HG02759 (cell line): ENCODE results near the gene TEX44.

Experiments used
- ATAC-seq: cut with Tn5 transposase; IDR thresholded peaks from one replicate; pipeline ENCODE4 v1.9.1; 2021; ENCODE audit warnings: mild to moderate bottlenecking, moderate library complexity; ENCODE audit not compliant: unreplicated experiment

TEX44 gene

DNA sequence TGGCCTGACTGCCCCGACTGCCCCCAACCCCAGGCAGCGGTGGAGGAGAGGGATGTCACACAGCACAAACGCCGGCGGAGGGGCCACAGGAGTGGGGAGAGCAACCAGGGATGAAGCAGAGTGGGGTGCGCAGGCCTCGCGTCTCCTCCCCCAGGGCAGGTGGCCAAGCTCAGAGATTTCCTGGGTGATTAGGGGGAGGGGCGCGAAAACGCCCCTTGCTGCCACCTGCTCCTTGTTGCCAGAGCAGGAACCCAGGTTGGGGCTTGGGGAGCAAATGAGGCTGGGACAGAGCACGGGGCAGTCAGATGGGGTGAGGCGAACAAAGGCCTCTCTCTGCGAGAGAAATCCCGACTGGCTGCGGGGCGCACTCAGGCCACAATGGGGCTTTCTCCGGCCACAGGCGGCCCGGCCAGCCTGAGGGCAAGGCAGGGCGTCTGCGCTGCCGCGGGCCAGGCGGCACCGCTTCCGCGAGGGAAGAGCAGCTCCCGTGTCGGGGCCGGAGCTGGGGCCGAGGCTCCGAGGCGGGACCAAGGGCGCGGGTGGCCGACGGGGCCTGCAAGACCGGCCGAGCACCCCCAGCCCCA lies 11.5 kb downstream of the TEX44 start:
- ATAC-seq, result peak; percentile 52

DNA sequence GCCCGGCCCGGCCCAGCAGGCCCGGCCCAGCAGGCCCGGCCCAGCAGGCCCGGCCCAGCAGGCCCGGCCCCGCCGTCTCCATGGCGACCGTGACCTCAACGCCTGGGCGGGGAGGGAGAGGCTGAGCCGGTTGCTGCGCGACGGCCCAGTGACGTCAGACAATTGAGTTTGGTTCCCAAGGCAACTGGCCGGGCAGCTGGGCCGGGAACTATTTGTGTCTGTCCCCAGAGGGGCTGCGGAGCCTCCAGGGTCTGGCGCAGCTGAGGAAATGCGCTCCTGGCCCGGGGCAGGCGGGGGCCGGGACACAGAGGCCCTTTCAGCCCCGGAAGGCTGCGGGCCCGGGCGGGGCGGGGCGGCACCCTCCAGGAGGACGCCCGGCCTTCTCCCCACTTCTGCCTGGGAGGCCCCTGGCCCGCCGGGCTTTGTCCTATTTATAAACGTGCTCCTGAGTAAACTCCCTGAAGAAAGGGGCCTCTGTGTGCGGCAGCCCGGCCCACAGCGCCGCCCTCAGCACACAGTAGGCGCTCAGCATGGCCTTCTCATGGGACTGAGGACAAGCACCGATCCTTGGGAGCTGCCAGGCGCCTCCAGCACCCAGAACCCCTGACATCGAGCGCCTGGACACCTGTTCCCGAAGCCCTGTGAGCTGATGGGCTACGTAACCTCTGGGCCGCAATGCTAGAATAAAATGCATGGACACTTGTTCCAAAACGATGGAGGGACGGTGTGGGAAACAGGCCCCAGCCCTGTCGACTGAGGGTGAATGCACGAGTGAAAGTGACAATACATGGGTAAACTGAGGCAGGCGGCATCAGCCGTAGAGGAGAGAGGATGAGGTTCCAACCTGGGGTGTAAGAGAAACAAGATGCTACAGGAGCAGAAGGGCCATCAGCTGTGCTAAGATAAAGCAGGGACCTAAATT lies 12.3 kb downstream of the TEX44 start:
- ATAC-seq, result peak; percentile 86

DNA sequence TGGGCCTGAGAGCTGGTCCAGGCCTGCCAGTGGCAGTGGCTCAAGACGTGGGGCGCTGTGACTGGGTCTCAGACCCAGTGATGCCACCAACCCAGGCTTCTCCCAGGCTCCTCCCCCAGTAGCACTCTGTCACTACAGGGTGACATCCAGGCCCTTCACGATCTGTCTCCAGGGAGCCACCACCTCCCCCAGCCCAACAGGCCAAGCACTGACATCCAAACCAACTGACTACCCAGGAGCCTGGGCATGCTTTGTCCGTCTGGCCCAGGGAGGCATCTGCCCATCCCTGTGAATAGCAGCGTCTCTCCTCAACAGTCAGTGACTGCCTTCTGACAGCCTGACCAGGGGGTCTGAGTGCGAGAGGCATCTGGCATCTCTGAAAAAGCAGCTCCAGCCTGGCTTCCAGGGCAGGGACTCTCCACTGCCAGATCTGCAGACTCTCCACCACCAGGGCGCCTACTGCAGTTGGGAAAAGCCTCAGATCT lies 13.0 kb downstream of the TEX44 start:
- ATAC-seq, result no peak

DNA sequence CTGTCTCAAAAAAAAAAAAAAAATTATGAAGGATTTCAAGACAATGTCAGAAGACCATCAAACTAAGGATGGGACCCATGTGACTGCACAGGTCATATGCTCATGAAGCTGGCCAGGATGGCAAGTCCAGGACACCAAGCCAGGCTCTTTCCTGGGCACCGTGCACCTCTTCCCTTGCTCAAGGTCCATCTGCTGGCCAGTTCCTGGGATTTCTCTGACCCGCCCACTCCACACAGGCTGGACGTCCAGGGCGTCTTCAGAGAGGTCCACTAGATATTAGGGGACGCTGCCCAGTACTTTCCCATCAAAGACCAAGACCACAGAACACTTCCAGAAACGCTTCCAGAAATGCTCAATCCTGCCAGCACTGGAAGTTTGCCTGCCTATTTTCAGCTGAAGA lies 14.3 kb downstream of the TEX44 start:
- no peak for ATAC-seq

DNA sequence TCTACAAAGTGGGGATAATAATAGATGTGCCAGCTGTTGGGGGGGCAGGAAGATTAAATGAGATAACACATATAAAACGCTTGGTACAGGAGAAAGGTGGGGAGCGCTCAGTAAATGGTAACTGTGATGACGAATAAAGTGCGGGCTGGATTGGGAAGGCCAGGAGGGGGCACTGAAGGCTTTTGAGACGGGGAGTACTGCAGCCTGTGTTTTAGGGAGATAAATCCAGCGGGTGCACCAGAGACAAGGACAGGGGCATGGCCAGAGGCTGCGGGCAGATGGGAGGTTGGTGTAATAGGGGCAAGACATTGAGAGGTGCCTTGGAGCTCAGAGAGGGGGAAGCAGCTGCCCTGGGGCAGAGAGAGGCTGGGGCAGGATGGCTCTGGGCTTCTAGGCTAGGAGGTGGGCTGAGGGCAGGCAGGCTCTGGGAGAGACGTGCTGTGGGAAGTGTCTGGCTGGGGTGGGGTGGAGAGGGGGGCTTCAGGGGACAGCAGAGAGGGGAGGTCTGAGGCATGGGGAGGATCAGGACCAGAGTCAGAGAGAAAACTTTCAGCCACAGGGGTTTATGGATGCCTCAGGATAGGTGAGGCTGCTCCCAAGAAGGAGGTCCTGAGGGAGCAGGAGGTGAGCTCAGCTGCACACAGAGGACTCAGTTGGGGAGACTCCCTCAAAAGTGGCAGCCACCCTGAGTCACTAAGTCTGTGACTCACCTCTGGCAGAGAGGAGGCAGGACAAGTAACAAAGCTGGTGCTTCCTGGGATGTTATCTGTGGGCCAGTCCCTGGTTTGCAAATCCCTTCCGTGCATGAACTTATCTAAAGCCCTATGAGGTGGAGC lies 18.8 kb downstream of the TEX44 start:
- ATAC-seq, result no peak

DNA sequence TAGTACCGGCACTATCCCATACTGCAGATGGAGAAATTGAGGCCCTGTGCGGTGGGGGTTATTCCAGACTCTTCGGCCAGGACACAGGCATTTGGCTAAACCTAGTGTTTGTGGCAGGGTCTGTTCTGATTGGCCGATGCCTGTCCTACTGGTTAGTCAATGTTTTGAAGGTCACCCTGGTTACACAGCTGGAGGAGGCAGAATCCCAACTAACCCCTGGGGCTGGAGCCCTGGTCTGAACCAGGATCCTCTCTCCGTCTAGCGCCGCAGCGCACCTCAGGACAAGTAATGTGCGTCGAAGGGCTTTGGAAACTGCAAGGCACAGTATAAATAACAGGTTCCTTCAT lies 19.4 kb downstream of the TEX44 start:
- ATAC-seq, result no peak

DNA sequence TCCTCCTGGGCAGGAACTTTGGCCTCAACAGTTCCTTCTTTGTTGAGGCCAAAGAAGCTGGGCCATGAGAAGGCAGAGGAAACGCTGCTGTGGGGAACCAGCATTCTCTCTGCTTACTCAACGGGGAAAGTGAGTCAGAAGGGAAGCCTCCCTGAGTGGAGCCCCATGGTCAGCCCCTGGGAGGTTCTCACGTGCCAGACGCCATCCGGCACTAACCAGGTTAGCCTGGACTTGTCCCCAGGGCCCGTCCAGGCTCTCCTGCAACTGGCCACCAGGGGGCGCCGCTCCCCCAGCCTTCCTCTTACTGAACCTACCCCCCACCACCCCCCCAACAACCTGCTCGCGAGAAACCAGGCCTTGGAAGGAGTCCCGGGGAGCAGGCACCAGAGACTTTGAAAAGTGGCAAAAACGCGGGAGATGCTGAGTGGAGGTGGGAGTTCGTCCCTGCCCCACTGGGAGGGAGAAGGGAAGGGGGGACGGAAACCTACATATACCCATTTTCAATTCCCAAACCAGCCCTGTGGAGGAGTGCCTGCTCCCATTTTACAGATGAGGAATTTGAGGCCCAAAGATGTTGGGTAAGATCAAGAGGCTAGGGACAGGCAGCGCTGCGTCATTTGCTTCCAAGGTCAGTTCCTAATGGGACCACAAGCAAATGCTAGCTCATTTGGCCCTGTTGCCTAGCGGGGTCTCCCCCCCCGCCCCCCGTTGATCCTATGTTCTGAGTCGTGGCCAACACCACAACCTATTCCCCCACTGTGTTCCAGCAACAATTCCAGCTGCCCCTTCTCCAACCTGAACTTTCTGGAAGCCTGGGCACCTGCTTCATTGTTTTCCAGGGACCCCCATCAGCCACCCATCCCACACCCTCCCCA lies 20.0 kb downstream of the TEX44 start:
- ATAC-seq, result peak; percentile 42

DNA sequence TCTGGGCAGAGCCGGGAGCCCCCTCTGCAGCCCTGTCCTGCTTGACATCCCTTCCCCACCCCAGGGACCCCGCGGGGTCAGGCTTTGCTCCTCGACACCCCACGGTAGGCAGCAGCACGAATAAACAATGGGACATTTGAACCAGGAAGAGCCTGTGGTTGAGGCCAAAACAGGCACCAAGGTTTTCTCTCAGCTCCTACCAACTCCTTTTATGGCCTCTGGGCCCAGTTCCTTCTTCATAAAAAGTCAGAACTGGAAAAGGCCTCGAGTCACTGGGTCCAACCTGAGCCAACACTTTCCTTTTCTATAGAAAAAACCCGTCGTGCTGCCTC lies 20.6 kb downstream of the TEX44 start:
- ATAC-seq, result no peak

DNA sequence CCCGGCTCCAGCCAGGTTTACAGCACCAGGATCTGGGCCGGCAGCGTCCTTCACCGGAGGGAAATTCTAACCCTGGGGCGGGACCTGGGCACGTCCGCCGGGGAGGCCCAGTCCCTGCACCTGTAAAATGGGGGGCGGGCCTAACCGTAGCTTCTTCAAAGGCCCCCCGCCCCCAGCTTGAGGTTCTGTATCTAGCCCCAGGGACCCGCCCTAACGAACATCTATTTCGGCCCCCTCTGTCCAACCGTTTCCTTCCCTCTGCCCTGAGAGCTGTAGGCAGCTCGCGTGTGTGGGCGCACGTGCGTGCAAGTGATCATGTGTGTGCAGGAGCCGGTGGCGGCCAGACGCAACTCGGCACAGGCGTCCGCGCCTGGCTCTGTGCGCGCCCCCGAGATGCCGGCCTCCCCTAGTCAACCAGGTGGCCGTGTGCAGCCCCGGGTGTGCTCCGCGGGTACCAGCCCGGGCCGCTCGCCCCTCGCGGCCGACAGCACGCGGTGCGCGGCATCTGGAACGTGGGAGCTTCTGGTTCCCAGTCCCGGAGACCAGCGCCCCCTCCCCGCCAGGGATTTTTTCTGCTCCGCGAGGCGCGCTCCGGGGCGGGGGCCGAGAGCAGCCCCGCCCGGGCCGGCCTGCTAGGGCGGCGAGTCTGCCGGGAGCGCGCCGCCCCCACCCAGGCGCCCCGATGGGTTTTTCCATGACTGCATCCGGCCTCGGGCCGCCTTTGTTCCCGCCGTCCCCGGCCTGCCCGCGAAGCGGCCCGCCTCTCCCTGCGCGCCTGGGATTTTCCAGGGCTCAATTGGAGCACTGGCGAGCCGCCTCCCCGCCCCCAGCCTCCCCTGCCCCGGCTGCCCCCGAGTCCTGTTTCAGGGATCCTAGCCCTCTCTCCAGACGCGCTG lies 21.2 kb downstream of the TEX44 start:
- peak; percentile 70 for ATAC-seq

DNA sequence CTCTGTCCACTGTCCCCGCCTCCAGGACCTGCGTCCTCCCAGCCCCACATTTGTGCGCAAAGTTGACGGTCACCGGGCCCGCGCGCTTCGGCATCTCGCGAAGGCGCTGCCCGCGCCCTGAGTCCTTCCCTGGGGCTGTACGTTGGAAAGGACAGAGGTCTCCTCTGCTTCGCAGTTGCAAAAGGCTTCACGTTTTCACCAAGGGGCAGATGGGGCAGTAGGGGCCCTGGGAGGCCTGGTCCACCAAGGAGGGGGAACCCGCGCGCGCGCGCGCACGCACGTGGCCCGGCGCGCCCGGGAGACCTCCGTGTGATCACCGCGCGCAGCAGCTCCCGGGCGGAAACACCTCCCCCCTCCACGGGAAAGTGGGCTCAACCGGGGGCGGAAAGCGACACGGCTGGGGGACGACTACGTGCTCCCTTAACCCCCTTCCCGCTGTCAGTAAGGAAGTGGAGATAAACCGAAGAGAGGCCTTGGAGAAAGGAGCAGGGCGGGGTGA lies 21.9 kb downstream of the TEX44 start:
- peak; percentile 2 for ATAC-seq

DNA sequence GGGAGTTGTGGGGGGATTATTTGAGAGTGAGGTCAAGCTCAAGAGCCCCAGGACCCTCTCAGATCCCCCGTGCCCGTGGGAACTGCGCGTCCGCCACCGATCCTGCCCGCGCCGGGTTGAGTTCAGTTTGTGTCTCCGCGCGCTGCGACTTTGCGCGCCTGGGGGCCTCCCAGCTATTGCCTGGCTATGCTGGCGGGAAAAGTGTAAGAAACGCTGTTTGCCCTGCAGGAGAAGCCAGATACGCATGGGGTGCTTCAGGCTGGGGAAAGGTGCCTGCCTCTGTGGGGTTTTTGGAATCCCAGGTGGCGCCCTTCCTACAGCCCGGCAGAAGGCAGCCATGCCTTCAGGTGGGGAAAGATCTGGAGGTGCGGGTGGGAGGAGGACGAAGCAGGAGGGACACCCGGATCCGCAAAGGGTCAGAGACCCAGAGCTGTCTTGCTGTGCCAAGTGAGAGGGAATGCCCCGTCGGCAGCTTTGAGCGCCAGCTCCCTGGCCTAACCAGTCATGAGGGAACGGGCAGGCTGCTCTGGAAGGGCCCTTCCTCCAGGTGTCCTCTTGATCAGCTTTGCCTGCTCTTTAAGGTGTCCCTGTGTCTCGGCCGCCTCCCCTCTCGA lies 22.5 kb downstream of the TEX44 start:
- no peak for ATAC-seq

DNA sequence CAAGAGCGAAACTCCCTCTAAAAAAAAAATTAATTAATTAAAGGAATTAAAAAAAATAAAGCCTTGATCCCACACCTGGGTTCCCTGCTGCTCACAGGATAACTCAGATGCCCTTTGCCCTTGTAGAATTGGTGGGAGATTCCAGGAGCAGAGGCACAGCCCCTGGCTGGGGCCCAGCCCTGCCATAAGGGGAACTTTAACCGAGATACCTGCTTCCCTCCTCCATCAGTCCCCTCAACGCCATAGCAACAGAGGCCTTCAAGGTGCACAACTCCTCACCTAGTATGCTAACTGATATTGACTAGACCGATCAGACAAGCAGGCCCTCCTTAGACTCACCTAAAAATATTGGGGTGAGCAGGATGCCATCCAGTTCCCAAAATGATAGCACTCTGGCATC lies 23.6 kb downstream of the TEX44 start:
- ATAC-seq, result no peak

DNA sequence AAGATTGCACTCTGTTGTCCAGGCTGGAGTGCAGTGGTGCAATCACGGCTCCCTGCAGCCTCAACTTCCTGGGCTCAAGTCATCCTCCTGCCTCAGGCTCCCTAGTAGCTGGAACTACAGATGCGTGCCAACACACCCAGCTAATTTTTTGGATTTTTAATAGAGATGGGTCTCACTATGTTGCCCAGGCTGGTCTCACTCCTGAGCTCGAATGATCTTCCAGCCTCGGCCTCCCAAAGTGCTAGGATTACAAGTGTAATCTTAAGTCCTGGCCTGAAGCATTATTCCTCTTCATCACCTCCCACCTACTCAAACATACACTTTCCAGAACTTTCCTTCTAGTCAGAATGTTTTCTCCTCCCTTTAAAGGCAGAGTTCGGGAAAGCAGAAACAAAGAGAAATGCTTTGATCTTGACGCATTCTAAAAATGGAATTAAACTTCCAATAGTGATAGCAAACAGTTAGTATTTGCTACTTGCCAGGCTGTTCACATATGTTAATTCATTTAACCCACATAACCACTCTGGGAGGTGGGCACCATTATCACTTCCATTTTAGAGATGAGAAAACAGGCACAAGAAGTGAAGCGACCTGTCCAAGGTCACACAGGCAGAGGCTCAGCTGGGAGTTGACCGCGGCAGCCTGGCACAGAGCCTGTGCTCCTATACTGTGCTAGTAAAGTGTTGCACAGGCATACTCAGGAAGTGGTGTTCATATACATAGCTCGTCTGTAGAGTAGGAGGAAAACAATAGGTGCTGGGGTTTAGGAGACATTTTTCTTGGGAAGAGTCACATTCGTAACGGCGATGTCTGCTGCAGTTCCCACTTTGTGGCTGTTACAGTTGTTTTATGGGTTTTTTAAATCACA lies 24.6 kb downstream of the TEX44 start:
- ATAC-seq, result no peak

DNA sequence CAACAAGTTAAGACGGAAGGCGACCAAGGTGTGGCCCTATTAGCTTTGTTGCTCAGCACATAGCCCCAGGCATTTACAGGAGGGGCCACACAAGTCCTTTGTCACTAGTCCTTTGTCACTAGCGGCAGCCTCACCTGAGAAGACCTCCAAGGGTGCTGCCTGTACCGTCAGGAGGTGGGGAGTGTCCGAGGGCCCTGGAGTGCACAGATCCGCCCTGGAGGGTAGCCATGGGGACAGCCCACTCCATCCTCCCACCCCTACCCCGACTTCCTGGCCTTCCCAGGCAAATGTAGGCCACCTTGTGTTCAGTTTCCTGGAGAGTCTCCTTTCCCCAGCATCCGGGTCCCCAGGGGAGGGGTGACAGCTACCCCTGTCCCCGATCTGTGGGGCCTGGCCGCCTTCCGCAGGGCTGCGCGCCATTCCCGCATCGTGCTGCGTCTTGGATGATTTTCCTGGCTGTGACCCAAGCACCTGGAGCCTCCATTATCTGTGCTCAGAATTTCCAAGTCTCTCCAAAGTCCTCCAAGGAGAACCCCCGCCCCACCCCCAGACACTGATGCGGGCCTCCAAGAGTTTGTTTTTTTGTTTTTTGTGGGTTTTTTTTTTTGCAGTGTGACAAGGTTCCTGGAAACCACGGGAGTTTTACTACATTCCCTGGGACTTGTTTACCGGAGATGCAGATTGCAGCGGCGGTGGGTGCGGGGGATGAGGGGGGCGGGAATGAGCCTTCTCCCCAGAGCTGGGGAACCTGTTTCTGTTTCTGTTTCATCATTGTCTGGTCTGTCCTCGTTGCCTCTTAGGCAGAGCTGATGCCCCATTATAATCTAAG lies 28.6 kb downstream of the TEX44 start:
- ATAC-seq, result no peak

DNA sequence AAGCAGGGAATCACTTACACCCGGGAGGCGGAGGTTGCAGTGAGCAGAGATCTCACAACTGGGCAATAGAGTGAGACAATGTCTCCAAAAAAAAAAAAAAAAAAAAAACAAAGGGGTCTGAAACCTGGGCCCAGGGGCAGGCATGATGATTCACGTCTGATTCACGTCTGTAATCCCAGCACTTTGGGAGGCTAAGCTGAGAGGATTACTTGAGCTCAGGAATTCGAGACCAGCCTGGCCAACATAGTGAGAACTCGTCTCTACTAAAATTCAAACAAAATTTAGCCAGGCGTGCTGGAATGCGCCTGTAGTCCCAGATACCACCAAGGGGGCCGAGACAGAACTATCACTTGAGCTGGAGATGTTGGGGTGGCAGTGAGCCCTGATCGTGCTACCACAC lies 30.3 kb downstream of the TEX44 start:
- no peak for ATAC-seq

DNA sequence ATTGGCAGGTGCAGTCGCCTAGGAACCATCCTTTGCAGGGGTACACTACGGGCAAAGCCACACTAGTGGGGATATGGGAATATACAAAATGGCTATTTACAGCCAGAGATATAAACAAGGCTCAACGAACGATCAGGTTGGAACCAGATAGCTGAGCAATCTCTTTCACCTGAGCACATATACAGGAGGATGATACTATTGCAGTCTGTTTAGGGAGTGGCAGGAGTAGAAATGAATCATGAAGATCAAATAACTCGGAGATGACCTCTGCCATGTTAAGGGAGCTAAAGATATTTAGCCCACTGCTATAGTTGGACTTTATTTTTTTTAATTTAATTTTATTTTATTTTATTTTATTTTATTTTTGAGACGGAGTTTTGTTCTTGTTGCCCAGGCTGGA lies 33.8 kb downstream of the TEX44 start:
- no peak for ATAC-seq

DNA sequence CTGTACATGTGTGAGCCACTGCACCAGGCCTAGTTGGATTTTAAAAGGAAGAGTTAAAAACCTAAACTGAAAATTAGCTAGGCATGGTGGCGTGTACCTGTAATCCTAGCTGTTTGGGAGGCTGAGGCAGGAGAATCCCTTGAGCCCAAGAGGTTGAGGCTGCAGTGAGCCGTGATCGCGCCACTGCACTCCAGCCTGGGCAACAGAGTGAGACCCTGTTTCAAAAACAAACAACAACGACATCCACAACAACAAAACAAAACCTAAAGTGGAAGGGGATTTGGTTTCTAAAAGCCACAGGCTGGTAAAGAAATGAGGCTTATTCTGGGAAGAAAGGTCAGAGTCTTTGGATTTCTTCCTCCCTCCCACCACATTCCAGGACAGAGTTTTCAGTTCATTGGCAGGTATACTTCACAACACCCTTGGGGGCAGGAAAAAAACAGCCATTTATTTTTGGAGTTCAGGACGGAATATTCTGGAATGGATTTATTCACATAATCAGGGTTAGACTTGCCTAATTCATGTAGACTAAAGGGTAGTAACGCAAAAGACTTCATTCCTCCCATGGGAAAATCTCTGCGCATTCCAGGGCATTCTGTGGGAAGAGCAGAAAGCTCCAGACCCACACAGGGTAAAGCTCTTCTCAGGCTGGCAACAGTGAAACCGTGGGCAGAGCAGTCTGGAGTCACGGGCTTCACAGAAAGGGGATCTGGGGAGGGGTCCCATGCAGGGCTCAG lies 34.9 kb downstream of the TEX44 start:
- no peak for ATAC-seq
